ENCODE data around the gene OSTF1.

Gene OSTF1

DNA sequence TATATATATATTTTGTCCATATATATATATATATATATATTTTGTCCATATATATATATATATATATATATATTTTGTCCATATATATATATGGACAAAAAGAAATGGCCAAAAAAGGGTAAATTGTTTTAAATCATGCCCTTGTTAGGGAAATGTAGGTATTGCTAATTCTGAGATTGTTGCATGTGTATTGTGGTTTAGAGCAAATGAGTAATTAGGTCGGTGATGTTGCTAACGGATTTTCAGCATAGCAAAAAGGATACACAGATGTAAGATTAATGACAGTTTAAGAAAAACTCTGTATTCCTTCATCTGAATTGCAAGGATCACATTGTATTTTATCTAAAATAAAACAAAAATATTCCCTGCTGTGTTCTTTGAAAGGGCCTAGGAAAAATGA, 40.2 kb downstream of the OSTF1 start:
- DNase-seq = no peak

DNA sequence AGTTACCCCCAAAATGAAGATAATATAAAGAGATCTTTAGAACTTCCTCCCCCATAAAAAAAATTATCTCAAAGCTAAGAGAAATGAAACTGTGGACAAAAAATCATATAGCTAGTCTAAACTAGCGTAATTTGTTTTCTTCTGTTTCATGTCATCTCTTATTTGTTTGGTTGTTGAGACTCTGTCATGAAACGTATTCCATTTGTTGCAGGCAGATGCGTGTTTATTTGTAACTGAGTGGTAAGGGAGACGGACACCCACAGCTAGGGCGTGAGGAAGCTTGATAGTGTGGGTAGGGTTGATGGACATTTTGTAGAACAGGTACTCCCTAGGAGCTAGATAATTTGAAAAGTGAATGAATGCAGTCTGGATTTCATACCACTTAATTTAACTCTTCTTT, 41.9 kb downstream of the OSTF1 start:
- no peak for DNase-seq

DNA sequence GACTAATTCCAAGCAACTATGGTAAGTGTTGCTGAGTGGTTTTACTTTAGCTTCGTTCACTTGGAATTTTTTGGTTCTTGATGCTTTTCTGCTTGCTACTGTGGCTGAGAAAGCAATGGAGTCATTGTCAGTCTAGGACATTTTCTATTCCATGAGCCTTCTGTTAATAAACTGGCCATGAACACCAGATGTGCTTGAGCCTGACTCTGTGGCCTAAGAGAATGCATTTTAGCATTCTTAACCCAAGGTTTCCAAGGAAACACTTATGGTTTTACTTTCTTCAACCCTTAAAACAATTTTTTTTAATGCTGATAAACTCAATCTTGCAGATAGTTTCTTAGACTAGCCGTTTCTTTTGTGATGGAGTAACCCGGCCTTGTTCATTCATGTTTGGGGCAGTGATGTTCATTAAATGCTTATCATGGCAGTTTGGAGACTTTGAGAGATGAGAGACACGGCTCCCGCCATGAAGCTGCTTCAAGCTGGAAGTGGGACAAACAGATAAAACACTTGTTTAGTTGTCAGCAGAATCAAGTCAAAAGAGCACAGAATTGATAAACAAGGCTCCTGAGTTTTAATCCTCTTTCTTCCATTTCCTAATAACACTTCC, 42.4 kb downstream of the OSTF1 start:
- DNase-seq = no peak

DNA sequence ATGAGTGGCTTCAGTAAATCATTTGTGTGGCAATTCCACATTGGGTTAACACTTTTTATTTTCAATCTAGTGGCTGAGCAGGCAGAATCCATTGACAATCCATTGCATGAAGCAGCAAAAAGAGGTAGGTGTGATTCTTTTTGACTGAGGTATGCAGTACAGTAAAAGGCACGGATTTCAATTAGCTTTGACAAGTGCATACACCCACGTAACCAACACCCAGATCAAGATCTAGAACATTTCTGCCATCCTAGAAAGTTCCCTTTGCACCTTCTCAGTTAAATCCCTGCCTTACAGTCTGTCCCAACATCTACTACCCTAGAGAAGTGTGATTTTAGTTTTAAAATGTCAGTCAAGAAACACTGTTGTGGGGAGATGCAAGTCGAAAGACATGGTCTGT, 43.4 kb downstream of the OSTF1 start:
- no peak for DNase-seq

DNA sequence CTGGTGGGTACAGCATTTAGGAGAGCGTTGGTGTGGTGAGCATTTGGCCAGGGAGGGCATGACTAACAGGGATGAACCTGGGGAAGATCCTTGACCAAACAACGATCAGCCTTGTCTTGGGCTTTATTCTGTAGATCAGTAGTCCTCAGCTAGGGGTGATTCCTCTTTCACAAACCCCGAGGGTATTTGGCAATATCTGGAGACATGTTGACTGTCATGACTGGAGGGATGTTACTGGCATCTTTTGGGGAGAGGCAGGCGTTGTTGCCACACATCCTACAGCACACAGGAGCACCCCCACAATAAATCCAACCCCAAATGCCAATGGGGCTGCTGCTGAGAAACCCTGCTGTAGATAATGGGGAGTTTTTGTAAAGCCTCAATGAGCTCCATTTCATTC, 43.9 kb downstream of the OSTF1 start:
- no peak for DNase-seq

DNA sequence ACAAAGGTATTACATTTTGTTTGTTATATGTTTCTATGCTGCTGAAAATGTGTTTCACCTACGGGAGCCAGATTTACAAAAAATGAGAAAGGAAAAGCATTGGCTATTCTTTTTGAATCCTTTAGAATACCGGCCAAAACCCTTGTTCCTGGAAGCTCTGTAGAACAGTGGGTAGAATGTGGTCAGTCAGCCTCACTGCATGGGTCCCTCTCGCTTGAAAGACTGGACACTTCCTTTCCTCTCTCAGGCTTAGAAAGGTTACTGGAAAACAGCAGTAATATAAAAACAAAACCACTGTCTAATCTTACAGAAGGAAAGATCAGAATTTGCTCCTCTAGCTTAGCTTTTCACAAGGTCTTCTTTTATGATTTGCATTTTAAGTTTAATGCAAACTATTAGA, 45.1 kb downstream of the OSTF1 start:
- no peak for DNase-seq

DNA sequence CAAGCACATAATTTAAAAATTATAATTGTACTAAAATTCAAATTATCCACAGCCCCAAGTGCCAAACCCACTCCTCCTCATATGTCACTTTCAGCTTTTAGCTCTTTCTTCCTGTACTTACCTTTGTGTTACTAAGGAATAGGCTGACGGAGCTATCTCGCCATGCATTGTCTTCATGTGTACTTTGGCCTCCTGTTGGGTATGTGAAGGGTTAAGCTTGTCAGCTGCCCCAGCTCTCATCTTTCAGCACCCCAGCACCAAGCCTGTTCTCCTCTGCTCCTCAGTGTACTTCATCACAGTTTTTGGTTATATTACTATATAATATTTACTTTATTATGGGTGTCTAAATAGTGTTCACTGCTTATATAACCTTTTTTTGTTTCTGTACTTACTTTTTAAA, 46.2 kb downstream of the OSTF1 start:
- DNase-seq = no peak

DNA sequence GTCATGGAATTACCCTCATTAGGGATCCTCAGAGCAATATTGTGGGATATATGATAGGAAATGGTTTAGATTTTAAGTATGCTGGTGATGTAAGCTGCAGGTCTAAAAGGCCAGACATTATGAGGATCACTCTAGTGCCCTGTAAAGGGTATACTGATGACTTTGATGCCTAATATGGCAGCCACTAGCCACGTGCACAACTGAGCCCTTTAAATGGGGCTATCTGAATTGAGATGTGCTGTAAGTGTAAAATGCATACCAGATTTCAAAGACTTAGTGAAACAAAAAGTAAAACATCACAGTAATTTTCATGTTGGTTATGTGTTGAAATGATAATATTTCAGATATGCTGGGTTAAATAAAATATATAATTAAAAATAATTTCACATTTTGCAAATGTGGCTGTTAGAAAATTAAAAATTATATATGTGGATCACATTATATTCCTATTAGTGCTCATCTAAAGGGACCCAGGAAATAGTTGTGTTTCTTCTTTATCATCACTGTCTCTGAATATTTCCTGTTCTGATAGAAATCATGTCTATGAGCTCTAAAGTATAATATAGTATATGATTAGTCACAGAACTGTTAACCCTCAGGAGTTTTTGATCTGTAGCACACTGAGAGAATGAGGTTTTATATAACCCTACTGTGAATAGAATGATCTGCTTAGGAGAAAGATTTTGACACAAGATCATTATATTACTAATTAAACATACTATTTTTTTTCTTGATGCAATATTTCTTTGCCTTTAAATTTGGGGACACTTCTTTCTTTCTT, 50.1 kb downstream of the OSTF1 start:
- no peak for DNase-seq

DNA sequence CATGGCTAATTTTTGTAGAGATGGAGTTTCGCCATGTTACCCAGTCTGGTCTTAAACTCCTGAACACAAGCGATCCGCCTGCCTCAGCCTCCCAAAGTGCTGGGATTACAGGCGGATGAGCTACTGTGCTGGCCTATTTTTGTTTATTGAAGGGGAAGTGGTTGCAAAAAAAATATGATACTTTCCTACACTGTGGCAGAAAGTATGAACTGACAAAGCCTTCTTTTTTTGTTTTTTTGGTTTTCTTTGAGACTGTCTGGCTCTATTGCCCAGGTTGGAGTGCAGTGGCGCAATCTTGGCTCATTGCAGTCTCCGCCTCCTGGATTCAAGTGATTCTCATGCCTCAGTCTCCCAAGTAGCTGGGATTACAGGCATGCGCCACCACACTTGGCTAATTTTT, 50.9 kb downstream of the OSTF1 start:
- no peak for DNase-seq

DNA sequence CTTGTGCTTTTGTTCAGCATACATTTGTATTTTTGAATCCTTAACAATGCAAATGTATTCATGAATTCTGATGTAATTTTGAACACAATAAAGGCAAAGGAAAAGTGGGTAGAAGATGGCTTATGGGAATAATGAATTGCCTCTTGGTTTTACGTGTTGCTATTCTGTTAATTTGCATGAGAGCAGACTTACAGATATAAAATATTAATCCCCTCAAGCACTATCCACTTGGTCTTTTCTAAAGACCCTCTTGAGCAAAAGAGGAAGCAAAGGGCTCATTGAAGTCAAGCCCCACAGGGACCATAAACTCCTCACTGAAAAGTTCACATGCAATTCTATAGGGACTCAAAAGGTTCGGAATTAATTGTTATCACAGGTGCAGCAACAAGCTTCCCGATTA, 51.9 kb downstream of the OSTF1 start:
- no peak for DNase-seq

DNA sequence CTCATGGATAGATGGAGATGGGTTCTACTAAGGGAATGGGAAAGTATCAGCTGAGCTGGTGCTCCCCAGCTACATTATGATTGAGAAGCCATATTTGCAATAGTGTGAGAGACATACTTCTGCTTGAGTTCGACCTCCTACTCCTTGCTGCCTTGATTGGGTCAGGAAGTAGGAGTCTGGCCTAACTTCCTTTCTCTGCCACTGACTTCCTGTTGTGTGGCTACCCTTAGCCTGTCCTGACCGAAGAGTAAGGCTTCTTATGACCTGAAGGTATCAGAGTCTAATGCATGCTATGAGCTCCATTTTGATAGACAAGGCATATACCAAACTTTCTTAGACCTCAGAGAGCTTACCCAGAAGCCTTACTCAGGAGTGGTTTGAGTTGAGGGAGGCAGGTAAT, 53.9 kb downstream of the OSTF1 start:
- DNase-seq = no peak

DNA sequence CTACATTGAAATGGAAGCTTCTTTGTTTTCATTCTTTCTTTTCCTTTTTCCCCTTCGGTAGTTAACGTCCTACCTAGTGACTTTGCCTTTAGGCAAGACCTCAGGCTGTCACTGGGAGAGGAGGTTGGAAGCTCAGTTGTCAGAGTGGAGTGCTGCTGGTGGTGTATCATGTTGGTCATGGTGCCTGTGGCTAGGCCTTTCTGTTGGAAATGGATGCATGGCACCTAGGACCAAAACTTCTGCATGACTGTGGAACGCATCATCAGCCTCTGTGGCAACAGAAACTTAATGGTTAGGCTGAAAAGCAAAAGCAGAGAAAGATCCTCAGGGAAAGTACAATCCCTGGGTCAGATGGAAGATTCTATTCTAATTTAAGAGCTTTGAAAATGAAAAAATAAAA, 57.9 kb downstream of the OSTF1 start:
- no peak for DNase-seq

DNA sequence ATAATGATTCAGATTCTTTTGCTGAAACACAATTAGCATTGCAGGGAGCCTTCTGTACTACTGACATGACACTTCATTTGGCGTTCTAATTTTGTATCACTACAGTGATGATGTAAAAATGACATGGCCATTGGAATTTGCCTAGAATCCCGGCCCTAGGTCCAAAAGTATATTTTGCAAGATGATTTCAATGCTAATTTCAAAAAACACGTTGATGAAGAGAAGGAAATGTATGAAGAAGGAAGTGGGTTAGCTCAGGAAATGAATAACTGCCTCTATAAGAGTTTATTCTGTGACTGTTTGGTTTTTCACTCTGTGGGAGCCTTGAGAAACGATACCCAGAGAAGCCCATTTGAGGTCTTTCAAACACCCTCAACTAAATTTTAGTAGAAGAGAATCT, 59.3 kb downstream of the OSTF1 start:
- no peak for DNase-seq

DNA sequence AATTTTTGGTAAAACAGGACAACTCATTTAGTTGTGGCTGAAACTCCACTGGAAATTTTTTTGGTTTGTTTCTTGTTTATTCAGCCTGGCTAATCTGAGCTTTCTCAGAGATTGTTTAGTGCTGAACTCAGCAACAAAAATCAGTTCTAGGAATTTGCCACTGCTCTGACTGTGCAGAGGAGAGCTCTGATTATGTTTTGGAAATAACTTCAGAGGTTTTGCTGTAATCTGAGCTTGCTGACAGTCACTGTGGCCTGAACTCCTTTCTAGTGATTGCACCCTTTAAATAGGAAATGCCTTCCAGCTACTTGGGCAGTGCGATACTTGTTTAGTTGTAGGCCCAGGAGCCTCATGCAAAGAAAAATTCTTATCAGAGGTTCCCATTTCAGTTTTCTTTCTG, 60.2 kb downstream of the OSTF1 start:
- DNase-seq = no peak

DNA sequence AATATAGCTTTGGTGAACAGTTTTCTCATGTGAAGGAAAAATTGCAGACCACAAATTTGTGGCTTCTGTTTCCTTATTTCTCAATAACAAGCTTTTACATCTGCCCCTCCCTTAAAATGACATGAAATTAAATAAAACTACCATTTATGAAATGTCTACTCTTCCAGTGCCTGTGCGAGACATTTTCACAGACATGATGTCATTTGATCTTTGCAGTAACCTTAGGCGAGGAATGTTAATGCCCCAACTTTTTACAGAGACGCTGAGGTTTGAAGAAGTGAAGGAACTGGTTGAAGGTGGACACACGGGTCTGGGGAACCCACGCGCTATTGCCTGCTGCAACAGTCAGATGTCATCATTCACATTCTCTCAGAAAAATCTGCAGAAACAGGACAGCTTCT, 61.5 kb downstream of the OSTF1 start:
- DNase-seq = no peak

DNA sequence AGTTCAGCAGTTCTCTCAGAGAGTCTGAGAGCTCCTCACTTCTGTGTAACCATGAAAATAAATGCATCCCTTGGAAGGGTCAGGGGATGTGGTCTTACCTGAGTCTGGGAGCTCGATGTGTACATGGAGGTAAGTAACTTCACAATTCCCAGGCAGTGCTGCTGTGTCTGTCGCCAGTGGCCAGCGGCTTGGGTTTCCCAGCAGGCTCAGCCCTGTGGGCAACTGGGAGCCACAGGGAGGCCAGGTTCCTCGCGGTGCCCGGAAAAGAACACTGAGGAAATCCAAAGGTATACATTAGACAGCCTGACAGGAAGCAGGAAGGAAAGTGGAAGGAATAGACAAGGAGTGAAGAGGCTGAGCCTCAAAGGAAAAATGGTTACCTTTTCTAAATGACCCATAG, 62.2 kb downstream of the OSTF1 start:
- DNase-seq = no peak

DNA sequence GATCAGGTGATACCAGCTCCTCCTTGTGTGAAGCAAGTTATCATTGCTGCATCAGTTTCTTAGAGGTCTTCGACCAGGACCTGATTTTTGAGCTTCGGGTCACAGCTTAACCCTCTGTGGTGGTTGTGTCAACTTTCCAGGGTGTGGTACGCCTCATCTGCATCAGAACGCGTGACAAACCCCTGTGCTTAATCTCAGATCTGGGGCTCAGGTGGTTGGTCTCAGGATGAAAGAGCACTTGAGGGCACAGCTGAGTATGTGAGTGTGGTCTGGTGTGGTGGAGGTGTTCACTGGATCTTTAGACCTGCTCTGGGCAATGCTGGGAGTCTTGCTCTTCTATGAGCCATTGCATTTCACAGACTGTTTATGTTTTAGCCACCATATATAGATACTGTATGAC, 64.1 kb downstream of the OSTF1 start:
- DNase-seq = no peak

DNA sequence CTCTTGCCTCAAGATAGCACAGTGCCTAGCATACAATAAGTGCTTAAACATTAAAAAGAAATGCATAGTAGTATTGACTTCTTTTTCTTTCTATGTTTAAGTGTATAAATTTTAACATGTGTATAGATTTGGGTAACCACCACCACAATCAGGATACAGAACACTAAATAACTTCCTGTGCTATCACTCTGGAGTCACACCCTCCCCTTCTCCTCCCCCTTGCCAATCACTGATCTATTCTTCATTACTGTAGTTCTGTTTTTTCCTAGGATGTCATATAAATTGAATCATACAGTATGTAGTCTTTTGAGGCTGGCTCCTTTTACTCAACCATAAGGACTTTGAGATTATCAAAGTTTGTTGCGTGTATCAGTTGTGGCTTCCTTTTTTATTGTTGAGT, 68.5 kb downstream of the OSTF1 start:
- DNase-seq = no peak

DNA sequence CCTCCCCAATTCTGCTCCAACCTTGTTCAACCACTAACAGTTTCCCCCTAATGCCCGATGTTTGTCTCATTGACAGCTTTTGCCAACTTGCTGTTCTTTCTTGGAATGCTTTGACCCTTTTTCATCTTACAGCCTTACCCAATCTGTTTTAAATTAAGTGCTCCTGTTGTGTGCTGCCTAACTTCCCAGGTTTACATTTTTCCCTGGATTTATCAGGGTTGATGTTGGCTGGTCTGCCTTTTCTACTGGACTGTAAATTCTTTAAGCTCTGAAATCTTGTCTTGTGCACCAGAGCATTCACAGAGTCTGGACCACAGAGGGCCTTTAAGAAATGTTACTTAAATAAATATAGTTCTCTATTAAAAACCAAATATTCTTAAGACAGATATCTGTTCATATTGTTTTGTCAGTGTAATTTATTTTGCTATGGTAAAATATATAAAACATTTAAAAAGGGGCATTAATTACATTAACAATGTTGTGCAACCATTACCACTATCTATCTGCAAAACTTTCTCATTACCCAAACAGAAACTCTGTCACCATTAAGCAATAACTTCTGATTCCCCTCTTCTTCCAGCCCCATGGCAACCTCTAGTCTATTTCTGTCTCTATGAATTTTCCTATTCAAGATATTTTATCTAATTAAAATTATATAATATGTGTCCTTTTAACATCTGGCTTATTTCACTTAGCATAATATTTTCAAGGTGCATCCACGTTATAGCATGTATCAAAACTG, 73.0 kb downstream of the OSTF1 start:
- DNase-seq = no peak

DNA sequence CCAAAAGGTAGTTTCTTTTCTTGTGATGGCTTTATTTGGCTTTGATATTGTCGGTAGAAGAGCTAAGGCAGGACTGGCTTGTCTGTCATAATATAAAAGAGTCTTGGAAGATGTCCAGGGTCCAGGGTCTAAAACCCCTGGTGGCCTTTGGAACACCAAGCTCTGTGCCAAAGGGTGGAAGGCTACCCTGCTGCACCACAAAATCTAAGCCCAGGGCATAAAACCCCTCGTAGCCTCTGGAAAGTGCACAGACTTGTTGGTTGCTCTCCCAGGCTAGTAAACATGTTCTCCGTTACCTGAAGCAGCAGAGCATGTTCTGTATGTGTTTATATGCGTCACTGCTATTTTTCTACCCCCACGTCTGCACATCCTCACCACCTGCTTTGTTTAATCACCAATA, 75.5 kb downstream of the OSTF1 start:
- no peak for DNase-seq

DNA sequence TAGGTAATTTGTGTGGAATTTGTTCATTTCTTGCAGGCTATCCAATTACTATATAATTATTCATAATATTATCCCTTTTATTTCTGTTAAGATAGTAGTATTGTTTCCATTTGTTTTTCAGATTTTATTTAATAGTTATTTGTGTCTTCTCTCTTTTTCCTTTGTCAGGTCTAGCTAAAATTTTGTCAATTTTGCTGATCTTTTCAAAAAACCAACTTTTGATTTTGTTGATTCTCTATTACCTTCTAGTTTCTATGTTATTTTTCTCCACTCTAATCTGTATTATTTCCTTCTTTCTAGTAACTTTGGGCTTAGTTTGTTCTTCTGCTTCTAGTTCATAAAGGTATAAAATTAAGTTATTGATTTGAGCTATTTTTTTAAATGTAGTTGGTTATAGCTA, 76.3 kb downstream of the OSTF1 start:
- no peak for DNase-seq

DNA sequence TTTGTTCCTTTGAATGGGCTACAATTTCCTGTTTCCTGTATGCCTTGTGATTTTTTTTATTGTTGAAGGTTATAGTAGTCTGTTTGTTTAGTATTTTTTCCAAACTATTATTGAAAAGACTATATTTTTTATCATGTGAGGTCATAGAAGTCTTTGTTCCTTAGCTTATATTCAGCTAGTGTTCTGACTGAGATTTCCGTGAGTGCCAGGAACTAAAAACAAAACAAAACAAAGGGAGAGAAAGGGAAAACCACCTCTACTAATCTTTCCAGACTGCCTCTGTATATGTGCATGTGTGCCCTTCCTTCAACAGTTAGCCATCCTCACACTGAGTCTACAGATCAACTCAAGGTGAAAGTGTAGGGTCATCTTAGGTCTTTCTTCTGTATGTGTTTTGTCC, 79.0 kb downstream of the OSTF1 start:
- no peak for DNase-seq

DNA sequence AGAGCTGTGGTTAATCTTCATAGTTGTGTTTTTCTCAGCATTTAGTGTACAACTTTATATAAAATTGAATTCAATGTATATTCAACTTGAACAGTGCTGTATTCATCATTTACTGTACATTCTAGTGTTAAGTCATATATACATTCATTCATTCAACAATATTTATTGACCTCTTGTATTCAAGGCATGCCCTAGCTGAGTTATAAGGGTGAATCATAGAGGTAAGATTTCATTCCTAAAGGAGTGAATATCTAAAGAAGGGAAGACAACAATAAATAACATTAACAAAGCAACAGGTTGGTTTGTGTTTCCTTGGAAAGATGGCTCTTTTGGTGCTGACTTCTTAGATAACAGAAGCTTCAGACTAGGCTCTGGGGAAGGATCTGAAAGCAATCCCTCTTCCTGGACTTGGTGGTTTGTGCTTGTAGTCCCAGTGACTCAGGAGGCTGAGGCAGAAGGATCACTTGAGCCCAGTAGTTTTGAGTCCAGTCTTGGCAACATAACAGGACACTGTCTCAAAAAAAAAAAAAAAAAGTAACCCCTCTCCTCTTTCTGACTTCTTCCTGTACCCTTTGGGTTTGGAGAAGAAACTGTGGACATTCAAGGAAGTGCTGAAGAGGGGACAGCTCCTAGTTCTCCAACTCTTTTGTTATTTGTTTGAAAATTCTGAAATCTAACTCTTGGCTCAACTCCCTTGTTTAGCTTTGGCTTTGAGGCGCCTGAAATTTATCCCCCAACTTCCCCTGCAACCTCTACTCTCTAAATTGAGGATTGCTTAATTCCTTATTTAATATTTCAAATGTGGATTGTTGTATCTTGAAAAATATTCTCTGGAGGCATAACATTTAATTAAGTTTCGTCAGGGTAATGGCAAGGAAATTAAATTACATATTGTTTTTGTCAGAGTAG, 80.2 kb downstream of the OSTF1 start:
- DNase-seq = no peak

Measured in NCI-H1048 (cell line).